Kidney capillary endothelial cell (primary cell): ENCODE data around the gene NSMCE4A.
A peak's percentile ranks its signal among the peaks of the same experiment; 100 is the strongest.
"Not testable (repeated sequence)": the region's sequence is repeated elsewhere in the genome, so short reads cannot be mapped to it uniquely, and the experiment has no call there.

ENCODE experiments used
- DNase-seq: peaks from one replicate; pipeline ENCODE4 v3.0.0-alpha.2; 2018; ENCODE audit warnings: low spot score

Gene NSMCE4A

DNA sequence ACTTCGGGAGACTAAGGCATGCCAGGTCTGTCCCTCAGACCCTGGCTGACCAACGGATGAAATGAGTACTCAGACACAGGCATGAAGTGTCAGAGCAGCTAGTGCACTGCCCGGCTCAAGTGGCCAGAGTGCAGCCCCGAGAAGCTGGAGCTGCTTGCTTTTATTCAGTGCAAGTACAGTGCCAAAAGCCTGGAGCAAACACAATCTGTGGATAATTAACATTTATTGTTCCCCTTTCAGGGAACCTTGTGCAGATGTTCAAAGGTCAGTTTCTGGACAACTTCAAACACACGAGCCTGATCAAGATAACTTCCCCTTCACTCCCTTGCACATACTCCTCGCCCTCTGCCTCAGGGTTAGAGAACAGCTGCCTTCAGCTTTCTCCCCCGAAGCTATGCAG is 39.3 kb downstream of the NSMCE4A start:
- DNase-seq, result no peak

DNA sequence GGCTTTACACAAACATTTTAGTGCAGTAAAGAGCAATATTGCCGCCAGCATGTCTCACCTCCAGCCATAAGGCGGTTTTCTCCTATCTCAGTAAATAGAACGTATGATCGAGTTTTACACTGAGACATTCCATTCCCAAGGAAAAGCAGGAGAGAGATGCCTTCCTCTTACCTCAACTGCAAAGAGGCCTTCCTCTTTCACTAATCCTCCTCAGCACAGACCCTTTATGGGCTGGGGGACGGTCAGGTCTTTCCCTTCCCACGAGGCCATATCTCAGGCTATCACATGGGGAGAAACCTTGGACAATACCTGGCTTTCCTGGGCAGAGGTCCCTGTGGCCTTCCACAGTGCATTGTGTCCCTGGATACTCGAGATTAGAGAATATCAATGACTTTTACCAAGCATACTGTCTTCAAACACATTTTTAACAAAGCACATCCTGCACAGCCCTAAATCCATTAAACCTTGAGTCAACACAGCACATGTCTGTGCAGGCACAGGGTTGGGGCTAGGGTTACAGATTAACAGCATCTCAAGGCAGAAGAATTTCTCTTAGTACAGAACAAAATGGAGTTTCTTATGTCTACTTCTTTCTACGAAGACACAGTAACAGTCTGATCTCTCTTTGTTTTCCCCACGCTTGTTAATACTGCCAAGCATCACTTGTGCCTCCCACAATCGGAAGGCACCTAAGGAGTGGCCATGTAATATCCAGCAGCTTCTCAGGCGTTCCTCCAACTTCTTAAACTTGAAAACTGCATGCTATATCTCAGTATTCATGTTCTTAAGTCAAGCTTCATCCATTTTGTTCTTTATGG is 44.5 kb downstream of the NSMCE4A start:
- DNase-seq, result not testable (repeated sequence)

DNA sequence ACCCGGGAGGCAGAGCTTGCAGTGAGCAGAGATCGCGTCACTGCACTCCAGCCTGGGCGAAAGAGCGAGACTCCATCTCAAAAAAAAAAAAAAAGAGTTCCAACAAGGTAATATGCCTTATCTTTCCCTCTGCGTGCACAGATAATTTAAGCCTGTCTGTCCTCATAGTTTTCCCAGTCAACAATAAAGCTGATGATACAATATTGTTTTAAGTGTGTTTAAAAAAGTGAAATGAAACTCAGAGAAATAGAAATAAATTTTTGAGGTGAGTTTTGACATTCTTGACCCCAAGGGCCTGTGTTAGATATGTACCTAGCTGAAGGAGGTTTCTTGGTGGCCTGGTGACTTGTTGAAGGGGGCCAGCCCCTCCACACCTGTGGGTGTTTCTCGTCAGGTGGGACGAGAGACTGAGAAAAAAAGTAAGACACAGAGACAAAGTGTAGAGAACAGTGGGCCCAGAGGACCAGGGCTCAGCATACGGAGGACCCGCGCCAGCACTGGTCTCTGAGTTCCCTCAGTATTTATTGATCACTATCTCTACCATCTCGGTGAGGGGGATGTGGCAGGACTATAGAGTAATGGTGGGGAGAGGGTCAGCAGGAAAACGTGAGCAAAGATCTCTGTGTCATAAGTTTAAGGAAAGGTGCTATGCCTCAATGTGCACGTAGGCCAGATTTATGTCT is 45.3 kb downstream of the NSMCE4A start:
- DNase-seq, result not testable (repeated sequence)

DNA sequence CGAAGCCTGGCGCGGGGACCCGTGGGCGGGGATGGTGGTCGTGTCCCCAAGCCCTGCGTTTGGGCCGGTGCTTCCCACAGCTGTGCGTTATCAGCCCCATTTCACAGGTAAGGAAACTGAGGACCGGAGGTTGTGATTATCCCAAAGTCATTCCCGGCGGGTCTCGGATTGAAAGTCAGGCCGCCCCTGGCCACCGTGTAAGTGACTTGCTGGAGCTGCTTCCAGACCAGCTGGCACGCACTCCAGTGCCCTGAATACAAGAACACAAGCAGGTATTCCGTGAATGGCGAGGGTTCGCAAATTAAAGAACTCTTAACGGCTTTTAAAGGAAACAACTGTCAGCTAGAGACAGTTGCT is 46.5 kb downstream of the NSMCE4A start:
- peak; percentile 16 for DNase-seq

DNA sequence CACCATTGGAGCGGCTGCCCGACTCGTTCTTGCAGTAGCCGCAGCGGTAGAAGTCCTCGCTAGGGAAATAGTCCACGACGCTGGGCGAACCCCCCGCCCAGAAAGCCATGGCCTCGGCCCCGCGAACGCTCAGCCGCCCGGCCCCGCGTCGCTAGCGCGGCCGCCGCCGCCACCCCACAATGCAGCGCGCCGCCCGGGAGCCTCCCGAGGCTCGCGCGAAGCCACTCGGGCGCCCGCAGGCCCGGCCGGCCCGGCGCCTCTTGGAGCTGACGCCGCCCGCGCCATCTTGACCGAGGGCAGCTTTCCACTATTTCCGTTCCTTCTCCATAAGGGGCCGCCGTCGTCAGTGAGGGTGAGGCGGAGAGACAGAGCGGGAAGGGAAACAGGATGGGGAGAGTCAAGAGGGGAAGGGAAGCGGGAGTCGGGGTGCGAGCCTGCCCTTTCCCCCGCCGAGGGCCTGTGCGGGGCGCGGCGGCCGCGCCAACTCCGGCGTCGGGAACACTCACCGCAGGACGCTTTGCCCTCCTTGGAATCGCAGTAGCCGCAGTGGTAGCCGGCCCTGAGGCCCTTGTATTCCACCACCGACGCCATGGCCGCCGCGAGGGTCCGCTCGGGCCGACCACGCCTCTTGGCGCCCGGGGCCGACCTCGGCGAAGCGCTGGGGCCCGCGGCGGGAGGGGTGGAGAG is 47.0 kb downstream of the NSMCE4A start, which contains the start of gene ATE1:
TSS of gene ATE1 (minus strand) at position 191 of the 687 bp plus-strand sequence. CDS start at position 109, 82 bp downstream.
- peak; percentile 84 for DNase-seq

DNA sequence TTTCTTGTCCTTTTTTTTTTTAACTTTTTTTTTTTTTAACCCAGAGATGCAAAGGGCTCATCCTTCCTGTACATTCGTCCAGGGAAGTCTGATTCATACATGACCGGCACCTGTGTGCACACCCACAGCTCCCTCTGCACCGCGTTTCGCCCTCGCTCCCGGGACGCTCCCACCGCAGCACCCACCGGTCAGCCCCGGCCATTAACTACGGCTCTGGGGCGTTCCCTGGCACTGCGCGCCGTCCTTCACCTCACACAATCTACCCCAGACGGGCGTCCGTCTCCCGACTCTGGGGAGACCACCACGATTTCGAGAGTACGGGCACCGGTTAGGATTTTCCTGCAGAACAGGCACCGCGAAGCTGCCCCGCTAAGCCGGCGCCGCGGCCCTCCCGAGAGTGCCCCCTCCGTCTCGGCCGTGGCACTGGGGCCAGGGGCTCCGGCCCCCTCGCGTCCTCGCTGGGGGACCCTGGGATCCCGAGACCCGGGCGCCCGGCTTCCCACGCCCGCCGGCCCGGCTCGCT is 47.6 kb downstream of the NSMCE4A start:
- peak; percentile 30 for DNase-seq

DNA sequence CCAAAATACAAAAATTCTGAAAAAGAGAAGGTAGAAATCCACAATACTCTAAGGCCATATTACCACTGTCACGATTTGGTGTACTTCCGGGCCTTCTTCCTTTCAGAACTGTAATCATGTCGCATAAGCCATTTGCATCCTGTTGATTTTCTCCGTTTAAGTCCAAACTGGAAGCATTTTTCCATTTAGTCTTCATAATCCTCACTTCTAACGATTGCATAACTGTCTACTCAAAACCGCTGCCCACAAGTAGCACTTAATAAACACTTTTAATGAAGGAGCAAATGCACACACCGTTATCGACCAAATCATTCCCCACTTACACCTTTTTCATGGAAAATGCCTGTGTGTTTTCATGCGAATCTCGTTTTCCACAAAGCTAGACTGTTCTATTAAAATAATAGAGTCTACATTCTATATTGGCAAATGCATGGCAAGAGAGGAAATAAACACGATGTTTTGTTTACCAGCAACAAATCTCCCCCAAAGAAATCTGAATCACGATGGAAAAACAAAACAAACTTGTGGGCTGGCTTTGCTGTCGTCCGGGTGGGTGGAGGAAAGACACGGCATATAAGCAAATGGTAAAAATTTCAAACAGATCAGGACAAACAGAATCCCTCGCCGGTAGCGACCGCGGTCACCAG is 48.2 kb downstream of the NSMCE4A start:
- DNase-seq, result peak; percentile 27

DNA sequence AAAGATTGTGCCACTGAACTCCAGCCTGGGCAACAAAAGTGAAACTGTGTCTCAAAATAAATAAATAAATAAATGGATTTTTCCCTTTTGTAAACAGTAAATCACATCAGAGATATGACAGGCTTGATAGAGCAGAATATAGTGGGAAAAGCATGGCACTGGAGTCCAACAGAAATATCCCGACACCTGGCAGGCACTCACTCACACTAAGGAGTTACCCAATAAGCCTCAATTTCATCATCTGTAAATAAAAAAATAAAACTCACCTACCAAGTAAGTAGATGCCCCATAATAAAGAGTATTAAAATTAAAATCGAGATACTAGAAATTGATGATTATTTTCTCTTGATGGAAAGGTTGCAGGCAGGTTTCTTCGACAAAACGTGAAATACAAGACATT is 48.9 kb downstream of the NSMCE4A start:
- DNase-seq, result no peak

DNA sequence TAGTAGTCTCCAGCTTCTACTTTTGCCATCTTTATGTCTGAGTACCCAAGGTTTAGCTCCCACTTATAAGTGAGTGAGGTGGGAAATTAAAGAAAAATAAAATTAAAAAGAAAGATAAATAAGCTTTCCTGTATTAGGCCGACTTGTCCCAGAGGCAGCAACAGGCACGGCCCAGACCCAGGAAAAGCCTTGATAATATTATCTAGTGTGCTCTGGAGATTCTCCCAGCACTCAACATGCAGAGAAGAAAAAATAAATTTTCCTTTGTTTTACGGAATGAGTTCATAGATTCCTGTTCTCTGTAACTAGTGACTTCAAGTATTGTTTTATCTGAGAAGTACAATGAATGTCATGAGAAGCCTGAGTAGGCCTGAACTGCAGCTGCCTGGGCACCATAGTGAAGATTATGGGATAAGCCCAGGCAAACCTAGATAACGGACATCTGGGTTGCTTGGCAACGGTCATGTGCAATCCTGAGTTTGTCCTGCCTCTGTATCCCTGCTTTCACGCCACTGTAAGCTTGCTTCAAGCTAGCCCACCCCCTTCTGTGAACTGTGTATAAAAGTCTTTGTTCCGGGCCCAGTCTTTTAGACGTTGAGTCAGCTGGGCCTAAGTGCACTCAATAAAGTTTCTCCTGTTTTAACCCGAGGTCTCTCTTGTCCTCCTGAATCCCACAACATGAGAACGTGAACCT is 53.6 kb downstream of the NSMCE4A start:
- no peak for DNase-seq

DNA sequence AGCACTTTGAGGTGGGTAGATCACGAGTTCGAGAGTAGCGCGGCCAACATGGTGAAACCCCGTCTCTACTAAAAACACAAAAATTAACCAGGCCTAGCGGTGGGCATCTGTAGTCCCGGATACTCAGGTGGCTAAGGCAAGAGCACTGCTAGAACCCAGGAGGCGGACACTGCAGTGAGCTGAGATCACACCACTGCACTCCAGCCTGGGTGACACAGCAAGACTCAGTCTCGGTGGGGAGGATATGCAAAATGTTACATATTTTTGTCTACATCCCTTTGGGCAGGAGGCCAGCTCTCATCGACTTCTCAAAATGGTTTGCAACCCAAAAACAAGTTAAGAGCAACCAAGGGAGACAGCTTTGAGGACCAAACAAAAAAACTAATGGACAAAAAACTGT is 55.4 kb downstream of the NSMCE4A start:
- no peak for DNase-seq

DNA sequence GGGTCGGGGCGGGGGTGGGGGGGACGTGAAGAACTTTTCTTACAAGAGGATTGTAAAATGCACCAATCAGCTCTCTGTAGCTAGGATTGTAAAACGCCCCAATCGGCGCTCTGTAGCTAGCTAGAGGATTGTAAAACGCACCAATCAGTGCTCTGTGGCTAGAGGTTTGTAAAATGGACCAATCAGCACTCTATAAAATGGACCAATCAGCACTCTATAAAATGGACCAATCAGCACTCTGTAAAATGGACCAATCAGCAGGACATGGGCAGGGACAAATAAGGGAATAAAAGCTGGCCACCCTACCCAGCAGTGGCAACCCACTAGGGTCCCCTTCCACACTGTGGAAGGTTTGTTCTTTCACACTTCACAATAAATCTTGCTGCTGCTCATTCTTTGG is 56.2 kb downstream of the NSMCE4A start:
- not testable (repeated sequence) for DNase-seq

DNA sequence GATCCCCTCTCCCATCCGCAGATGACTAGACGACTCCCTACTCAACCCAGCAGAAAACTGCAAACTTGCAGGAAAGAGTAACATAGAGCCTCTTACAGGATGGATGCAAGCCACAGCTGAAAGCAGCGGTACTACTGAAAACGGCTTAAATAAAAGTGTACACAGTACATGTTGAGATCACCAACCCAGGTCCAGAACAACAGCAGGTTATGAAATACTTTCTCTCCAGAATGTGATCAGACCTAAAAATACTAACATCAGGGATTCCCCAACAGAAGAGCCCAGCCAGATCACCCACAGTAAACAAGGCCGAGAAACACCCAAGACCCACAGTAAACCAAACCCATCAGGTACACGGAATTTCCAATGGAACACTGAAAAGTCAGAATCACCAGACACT is 60.4 kb downstream of the NSMCE4A start:
- DNase-seq, result no peak

DNA sequence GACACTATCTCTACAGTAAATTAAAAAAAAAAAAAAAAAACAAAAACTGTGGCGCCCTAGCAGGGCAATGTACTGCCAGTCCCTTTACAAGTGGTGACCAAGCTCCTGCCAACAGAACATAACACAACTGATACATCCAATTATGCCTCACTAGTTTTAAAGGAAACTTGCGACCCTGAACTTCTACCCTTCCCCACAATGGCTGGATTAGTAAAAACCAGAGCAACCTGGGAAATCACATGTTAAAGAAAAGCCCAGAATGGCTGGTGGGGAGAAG is 63.7 kb downstream of the NSMCE4A start:
- DNase-seq, result no peak

DNA sequence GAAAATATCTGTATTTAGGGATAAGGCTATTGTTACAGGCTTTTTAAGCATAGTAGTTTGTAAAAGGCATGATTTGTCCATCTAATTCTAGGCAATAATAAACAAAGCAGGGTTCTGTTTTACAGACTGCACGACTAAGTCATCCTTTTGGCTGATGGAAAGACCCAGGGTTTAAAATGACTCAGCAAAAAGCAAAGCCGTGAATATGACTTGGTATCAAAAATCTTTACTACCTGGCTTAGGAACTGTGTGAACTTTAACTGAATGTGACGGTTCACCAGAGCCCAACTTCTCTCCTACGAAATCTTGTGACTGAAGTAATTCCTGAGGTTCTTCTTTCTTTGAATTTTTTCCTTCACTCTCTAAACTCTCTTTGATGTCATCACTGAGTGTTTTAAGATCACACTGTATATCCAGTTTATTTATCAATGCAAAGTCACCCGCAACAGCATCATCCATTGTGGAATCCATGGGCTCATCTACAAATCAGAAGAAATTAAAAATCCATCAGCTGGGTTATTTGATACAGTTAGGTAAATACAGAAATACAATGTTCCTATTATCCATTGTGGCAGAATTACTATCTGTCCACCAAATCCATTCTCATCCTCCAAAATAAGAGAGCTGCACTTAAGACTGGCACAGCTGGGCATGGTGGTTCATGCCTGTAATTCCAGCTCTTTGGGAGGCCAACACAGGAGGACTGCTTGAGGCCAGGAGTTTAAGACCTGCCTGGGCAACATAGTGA is 64.2 kb downstream of the NSMCE4A start:
- no peak for DNase-seq
